NCI-H82 (cell line): ENCODE data around the gene ZNF728.
A peak's percentile ranks its signal among the peaks of the same experiment; 100 is the strongest.
"Not testable (repeated sequence)": the region's sequence is repeated elsewhere in the genome, so short reads cannot be mapped to it uniquely, and the experiment has no call there.

Experiments used
- DNase-seq: peaks from one replicate; lab custom pipeline; 2025; lab: John Stamatoyannopoulos, UW

ZNF728 gene

GRCh38 chr19:23002690-23003422 is at the start of gene ZNF728:
TSS of gene ZNF728 (minus strand) at chr19:23003176. CDS start at chr19:23003030, 146 bp downstream.
- peak; percentile 66 for DNase-seq

DNA sequence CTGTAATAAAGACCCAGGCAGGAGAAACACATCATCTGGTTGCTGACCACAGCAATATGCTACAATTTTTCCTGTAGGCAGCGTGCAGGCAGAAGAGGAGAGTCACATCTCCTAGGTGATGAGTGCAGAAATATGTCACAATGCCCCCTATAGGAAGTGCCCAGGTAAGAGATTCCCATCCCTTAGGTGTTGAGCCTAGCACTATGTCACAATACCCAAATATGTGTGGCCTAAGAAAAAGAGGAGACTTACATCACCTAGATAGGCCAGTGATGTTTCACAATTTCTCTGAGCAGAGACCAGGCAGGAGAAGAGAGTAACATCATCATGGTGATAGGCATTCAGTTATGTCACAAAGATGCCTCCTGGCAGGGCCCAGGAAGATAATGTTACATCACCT is 49.4 kb upstream of the ZNF728 start:
- no peak for DNase-seq

DNA sequence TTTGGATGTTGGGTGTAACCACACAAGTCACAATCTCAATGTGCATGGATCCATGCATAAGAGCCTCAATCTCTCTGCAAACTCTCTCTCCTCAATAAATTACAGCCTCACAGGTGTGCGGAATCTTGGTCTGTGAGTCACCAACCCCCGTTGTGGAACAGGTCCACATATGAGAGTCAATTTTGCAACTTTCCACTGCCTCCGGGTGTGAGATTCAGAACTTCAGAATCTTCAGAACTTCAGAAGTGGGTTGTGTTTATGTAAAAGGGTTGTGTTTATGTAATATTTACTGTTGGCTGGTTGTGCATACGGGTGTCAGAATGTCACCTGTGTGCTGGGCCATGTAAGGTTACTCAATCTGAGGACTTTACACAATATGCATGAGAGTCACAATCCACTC is 46.3 kb upstream of the ZNF728 start:
- no peak for DNase-seq

DNA sequence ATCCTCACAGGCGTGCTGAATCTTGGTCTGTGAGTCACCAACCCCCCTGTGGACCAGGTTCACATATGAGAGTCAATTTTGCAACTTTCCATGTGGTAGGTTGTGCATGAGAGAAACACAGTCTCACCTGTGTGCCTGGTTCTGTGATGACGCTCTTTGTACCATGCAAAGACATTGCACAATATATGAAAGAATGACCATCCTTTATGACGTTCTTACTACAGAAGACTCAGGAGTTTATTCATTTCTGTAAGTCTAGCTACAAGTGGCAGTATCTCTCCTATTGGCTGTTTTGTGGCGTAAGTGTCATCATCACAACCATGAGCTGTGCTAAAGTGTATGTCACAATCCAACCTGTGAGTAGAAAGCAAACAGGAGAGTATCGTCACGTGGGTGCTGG is 43.8 kb upstream of the ZNF728 start:
- DNase-seq = no peak

DNA sequence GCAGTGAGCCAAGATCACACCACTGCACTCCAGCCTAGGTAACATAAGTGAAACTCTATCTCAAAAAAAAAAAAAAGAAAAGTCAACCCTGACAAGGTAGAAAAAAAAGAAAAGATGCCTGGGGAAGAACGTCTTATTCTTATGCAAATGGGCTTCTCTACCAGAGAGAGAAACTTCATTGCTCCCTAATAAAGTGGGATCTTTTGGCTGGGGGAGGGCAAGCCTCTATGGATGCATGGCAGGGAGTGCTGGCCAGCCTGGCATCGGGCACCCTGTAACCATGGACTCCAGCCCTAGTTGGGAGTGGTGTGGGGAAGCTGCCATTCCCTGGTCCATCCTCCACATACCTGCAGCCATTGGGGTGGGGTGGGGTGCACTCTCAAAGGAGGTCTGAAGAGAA is 30.7 kb upstream of the ZNF728 start:
- no peak for DNase-seq

GRCh38 chr19:23015660-23016059 is 12.7 kb upstream of the ZNF728 start:
- DNase-seq = no peak

- not testable (repeated sequence) for DNase-seq
Measured at GRCh38 chr19:22994957-22995356, 8.0 kb downstream of the ZNF728 start.

- DNase-seq = no peak
Measured at GRCh38 chr19:22976248-22976647, 26.7 kb downstream of the ZNF728 start.

DNA sequence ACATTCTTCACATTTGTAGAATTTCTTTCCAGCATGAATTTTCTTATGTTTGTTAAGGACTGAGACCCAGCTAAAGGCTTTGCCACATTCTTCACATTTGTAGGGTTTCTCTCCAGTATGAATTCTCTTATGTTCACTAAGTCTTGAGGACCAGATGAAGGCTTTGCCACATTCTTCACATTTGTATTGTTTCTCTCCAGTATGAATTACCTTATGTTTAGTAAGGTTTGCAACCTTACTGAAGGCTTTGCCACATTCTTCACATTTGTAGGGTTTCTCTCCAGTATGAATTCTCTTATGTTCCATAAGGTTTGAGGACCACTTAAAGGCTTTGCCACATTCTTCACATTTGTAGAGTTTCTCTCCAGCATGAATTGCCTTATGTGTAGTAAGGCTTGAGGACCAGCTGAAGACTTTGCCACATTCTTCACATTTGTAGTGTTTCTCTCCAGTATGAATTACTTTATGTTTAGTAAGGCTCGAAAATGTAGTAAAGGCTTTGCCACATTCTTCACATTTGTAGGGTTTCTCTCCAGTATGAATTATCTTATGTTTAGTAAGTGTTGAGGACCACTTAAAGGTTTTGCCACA is 27.3 kb downstream of the ZNF728 start:
- not testable (repeated sequence) for DNase-seq

GRCh38 chr19:22945560-22945959 is 57.4 kb downstream of the ZNF728 start:
- DNase-seq = peak; percentile 17

DNA sequence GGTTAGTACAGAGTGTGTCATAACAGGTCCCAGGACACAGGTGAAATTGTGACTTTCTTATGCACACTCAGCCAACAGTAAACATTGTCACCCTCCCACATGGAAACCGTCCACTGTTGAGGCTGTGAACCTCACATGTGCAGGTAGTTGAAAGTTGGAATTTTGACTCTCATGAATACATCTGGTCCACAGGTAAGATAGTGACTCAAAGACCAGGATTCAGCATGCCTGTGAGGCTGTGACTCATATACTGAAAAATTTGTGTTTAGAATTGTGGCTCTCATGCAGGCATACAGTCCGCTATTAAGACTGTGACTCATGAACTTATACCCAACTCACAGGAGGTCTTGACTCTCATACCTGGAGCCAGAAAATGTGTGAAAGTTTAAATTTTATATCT is 67.8 kb downstream of the ZNF728 start:
- DNase-seq = no peak

- DNase-seq = not testable (repeated sequence)
Measured at GRCh38 chr19:22927576-22927975, 75.4 kb downstream of the ZNF728 start.

DNA sequence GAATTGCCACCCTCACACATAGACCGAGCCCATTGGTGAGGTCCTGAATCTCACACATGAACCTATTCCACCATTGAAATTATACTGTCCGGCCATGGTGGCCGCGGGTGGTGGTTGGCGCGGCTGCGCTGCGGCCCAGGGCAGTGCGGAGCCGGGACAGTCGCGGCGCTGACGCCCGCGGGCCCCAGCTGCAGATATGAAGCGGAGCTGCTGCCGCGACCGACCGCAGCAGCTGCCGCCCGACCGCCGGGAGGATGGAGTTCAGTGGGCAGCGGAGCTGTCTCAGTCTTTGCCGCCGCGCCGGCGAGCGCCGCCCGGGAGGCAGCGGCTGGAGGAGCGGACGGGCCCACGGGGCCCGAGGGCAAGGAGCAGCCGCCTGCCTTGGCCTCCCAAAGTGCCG is 77.8 kb downstream of the ZNF728 start:
- not testable (repeated sequence) for DNase-seq
